22Rv1 (cell line): ENCODE data around the gene SYNE1.
A peak's percentile ranks its signal among the peaks of the same experiment; 100 is the strongest.
"Not testable (repeated sequence)": the region's sequence is repeated elsewhere in the genome, so short reads cannot be mapped to it uniquely, and the experiment has no call there.

ENCODE experiments used
- H3K27ac ChIP-seq: fragments of 450-650 bp; 2 replicates; pipeline ENCODE4 v1.5.1; 2017
- CTCF ChIP-seq: fragments of 450-650 bp; IDR thresholded peaks from 2 replicates; pipeline ENCODE4 v1.5.1; 2017; ENCODE audit warnings: mild to moderate bottlenecking
- ZFX ChIP-seq: fragments of 450-650 bp; IDR thresholded peaks from 2 replicates; pipeline ENCODE4 v1.6.1; 2017; ENCODE audit warnings: antibody characterized with exemption, borderline replicate concordance

The SYNE1 gene

GRCh38 chr6:152142105-152142504, 495.1 kb downstream of the SYNE1 start:
- TF ChIP-seq ZFX (no peak), CTCF (no peak)
- no peak overlapping the region for H3K27ac ChIP-seq

DNA sequence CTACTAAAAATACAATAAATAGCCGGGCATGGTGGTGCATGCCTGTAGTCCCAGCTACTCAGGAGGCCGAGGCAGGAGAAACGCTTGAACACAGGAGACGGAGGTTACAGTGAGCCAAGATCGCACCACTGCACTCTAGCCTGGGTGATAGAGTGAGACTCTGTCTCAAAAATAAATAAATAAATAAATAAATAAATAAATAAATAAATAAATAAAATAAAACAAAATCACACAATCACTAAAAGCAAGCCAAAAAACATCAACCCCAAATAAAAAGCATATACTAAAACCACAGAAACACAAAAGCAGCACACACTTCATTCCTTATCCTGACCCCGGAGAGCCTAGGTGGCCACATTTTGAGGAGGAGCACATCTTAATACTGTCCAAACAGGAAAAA, 498.8 kb downstream of the SYNE1 start:
- H3K27ac ChIP-seq = not testable (repeated sequence)

DNA sequence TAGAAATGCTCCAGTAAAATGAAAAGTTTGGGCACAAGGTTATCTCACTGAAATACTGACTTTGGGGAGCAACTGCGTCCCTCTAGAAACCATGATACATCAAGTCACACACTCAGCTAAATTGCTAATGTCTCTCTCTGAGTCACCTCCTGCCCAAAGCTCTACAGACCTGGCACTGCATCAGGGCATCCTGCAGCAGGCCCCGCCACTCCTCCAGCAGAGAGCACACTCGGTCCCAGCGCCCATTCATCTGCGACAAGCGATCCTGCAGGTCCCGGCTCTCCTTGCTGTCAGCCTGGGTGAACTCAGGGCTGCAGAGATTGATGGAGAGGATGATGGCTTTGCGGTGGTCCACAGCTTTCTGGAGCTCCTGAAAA, 500.7 kb downstream of the SYNE1 start:
- TF ChIP-seq ZFX = no peak
- TF ChIP-seq CTCF = 0 out of 2 replicates have a peak, but pooled peaks have one; percentile 6
- peak overlapping the region; percentile 54 for H3K27ac ChIP-seq

GRCh38 chr6:152135755-152136448, 501.3 kb downstream of the SYNE1 start:
- H3K27ac ChIP-seq = peak overlapping the region; percentile 54
- TF ChIP-seq CTCF (no peak), ZFX (no peak)

- TF ChIP-seq ZFX (no peak), CTCF (no peak)
- H3K27ac ChIP-seq = no peak overlapping the region
Measured at GRCh38 chr6:152130441-152130840, 506.7 kb downstream of the SYNE1 start.

GRCh38 chr6:152129691-152130151, 507.4 kb downstream of the SYNE1 start:
- H3K27ac ChIP-seq = no peak overlapping the region
- no peak for TF ChIP-seq CTCF
- no peak for TF ChIP-seq ZFX

DNA sequence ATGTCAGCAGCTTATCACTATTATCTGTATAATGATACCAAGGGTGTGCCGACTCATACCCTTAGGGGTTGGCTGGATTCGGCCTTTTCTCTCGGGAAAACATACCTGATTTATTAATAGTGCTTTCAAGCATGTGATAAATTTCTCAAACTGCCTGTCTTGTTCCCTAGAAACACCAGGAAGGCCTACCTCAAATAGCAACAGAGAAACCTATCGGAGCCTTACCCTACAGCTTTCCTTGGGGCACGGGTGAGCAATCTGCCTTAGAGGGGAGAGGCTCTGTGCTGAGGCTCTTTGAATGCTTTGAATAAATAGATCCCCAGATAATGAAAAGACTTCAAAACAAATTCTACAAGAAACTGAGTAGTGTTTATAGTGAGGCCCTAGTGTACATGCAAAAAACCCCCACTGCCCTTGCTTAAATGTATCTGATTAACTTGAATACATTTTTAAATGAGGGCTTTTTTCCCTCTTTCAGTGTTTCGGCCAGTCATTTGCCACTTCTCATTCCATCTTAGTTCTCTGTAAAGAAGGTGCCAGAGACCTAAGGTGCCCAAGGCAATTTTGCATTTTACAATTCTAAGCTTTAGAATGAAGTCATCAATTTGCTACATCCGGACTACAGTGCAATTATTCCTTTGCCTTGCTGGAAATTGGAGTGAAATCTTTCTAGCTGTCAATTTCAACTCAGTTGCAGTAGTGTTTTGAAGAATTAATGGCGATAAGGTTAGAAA, 509.6 kb downstream of the SYNE1 start:
- no peak overlapping the region for H3K27ac ChIP-seq
- TF ChIP-seq CTCF (no peak), ZFX (no peak)
